HG03108 (cell line): Measurements from ENCODE around the gene MAFG.

ENCODE experiments used
- ATAC-seq: cut with Tn5 transposase; IDR thresholded peaks from one replicate; pipeline ENCODE4 v1.9.1; 2021; ENCODE audit warnings: moderate library complexity; ENCODE audit not compliant: unreplicated experiment

MAFG gene

GRCh38 chr17:81924557-81925532 is 2.7 kb downstream of the MAFG start:
- ATAC-seq = no peak

DNA sequence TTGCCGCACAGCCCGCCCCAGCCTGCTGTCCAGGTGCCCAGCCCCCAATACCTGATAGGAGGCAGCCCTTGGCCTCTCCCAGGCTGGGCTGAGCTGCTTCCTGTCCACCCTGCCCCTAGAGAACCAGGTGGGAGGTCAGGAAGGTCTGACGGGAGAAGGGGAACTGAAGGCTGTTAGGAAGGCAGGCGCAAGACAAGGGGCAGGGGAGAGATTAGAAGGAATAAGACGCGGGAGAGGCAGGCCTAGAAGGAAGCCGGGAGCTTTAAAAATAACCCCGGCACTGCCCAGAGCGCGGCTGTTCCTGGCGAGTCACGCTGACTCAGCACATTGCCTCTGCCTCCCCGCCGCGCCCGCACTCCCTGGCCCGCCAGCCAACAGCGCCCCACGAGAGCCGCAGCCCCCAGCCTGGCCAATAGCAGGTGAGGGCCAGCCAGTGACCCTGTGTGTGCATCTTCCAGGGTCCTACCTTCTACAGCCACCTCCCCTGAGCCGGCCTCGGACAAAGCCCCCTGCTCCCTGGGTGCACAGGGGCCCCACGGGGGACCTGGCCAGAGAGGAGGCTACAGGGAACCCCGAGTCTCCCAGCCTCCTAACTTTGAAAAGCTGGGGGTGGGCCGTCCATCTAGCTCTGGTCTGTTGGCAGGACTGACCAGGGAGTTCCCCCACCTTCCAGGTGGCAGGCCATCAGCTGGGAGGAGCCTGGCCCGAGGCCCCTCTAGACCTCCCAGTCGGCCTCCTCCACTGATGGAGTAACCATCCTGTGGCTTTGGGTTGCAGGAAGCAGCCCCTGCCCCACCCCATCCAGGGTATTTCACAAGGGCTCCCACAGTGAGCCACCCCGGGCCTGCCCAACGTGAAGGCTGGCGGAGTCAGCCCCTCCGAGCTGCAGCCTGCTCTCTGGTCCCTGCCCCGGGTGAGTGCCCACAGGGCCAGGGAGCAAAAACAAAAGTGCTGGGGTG is 4.0 kb downstream of the MAFG start:
- ATAC-seq = no peak

DNA sequence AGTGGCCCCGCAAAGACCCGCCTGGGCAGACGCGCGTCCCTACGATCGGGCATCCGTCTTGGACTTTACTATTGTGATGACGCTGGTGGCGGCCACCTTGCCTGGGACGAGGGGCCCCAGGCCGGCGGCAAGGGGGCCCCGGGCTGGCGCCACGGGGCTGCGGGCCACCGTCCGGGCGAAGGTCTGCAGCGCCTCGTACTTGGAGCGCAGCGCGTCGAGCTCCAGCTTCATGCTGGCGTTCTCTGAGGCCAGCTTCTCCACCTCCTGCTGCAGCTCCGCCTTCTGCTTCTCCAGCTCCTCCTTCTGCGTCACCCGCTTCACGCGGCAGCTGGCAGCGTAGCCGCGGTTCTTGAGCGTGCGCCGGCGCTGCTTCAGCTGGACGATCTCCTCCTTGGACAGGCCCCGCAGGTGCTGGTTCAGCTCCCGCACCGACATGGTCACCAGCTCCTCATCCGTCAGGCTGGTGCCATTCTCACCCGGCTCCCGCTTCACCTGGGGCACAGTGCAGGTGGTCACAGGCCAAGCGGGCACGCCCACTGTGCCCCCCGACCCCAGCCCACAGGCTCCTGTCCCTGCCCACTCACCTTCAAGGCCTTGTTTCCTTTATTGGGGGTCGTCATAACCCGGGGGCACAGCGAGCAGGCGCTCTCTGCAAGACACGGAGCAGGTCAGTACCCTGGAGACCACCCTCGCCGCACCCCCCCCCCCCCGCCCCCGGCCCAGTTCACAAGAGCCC is 4.8 kb downstream of the MAFG start:
- ATAC-seq = no peak

- ATAC-seq = no peak
These were observed 5.5 kb downstream of the MAFG start for GRCh38 chr17:81921996-81922565.

- no peak for ATAC-seq
These were observed 6.0 kb downstream of the MAFG start for GRCh38 chr17:81921537-81921862.

DNA sequence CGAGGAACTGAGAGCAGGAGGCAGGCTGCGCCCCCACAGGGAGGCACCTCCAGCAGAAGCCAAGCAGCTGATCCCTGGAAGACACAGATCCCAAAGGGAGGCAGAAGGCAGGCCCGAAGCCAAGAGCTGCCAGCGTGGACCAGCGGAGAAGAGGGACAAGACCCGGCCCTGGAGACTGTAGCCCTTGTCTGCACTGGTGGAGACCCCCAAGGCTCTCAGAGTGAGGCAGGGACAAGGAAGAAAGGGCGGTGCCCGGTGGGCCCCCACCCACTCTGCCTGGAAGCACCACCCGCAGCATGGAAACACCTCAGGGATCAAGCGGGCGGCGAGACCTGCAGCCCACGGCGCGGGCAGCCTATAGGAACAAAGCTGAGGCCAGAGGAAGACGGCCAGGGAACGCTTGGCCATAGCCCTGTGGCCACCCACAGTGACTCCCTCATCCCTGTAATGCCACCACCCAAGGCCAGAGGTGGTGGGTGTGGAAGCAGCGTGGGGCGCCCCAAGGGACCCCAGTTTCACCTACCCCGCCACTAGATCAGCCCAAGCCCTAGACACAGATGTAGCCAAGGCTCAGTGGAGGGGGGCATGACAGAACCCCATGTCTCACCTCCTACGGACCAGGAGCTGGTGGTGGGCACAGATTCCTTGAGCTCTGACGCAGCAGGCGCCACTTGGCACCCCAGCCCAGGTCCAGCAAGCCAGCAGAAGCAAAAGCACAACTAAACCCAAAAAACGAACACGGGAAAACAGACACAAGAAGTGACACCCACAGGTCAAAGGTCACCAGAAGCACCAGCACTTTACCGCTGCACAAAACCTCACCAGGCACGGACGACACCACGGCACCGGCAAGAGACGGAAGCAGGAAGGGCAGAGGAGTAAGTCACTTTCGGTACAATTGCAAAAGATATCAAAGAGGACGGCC is 6.7 kb downstream of the MAFG start:
- ATAC-seq = no peak

DNA sequence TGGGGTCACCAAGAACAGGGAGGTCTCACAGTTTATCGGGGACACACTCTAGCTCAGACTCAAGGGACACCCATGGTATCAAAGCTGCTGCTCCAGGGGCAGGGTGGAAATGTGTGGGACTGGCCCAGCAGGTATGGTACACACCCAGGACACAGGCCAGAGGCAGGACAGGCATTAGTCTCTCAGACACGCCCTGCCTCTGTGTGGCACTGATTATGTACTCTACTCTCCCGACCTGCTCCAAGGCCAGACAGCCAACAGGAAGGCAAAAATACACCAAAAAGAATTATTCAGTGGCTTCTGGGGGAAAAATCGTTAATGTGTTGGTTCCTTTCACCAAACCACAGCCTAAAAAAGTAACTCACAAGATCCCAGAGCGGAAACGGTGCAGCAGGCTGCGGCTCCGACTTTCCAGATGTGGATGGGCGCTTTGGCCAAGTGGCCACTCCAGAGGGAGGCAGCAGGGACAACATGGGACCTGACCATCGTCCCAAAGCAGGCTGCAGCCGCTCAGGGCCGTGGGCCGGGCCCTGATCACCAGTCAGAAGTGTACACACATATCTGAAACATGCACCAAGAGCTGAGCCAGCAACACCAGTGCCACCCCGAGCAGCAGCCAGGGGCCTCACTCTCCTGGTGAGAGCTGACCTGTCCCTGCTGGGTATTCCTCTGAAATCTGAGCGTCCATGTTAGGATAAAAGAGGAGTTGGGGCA is 8.5 kb downstream of the MAFG start:
- no peak for ATAC-seq

DNA sequence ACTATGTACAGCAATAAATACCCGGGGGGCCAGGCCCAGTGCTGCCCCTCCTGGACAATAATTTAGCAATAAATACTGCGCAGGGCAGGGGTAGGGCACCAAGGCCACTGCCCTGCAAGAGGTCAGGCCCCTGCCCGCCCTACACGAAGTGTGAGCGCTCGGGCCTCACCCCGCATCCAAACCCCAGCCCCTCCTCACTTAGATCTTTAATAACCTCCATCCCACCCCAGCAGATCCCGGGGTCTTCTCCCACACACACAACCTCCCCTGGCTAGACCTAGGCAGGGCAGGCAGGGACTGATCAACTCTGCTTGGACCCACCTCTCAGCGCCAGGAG is 9.2 kb downstream of the MAFG start:
- peak; percentile 10 for ATAC-seq

GRCh38 chr17:81917565-81918332 is 9.8 kb downstream of the MAFG start, which contains the start of gene SIRT7:
SIRT7 (minus strand) TSS chr17:81918176; CDS start chr17:81918131, 45 bp downstream.
- peak; percentile 62 for ATAC-seq

DNA sequence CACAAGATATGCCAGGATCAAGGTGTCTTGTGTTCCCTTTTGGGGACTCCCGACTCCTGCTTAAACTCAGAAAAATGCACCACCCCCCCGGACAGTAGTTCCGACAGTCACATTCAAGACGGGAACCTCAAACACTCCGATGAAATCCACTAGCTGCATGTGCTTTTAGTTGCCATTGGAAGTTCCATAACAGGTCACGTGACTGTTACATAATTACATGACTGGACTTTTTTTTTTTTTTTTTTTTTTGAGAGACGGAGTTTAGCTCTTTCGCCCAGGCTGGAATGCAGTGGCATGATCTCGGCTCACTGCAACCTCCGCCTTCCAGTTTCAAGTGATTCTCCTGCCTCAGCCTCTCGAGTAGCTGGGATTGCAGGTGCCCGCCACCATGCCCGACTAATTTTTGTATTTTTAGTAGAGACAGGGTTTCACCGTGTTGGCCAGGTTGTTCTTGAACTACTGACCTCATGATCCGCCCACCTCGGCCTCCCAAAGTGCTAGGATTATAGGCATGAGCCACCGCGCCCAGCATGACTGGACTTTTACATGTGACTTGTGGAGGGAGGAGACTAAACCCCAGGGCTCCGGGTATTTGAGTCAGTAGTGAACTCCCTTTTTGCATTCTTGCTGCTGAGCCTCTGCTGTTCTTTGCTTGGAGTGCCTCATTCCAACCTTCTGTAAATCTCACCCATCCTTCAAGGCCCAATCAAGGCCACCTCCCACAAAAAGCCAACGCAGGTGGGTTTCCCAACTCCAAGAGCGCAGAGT is 11.1 kb downstream of the MAFG start:
- ATAC-seq = no peak

GRCh38 chr17:81915331-81915730 is 12.2 kb downstream of the MAFG start:
- no peak for ATAC-seq

DNA sequence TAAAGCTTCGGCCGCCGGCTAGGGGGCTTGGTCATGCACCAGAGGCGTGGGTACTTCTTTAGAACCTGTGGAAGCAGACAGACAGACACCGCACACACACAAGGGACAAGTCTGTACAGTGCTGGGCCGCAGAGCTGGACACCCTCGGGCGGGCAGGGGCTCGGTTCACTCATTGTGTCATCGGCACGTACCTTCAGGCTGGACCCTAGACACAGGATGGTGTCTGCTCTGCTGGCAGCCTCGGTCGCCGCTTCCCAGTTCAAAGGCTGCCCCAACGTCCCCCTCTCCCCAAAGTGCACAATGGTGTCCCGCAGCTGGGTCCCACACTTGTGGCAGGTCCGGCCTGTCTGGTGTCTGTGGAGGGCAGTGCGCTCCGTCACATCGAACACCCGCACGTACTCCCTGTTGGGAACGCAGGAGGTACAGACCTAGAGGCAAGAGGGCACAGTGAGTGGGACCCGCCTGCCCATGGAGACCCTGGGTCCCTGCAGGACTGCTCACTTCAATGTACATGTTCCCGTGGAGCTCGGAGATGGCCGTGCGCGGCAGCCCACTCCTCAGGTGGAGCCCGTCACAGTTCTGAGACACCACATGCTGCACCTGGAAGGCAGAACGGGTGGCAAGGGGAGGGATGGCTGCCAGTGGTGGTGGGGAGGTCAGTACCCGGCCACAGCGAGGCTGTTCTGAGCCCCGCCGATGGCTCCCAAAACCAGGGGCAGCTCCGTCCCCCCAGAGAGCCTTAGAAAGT is 13.3 kb downstream of the MAFG start:
- ATAC-seq = no peak

DNA sequence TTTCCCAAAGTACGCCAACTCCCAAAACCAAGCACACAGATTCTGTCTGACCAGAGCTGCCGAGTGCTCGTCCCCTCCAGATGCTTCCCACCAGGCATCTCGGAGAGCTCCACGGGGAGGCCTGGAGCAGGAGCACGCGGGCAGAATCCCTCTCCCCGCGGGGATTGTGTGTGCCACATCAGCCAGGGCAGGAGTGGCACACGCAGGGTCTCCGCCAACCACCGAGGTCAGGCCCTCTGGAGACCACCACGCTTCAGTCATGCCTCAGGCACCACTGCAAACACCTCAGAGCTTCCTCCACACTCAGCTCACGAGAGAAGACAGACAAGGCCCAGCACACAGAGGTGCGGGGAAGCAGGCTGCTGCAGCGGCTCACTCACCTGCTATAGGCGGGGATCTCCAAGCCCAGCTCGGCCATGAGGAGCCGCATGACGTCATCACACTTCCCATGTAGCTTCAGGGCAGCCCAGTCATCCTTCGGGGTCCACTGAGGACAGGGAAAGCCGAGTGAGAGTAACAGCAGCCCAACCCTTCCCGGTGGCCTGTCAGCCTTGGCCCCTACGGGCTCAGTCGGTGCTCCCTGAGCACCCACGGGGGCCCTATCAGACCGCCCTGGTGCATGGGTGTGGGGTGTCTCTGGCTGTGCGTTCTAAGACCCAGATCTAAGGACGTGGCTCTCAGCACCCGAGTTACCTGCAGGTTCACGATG is 14.0 kb downstream of the MAFG start:
- no peak for ATAC-seq

GRCh38 chr17:81912441-81913309 is 14.9 kb downstream of the MAFG start:
- ATAC-seq = no peak

- ATAC-seq = no peak
These were observed 15.6 kb downstream of the MAFG start for GRCh38 chr17:81911969-81912368.
